Activated naive CD4-positive, alpha-beta T cell treated with anti-CD3 and anti-CD28 coated beads for 36 hours (primary cell): ENCODE results near the gene ERO1B. TPM values are rescaled to one million over a fixed set of nuclear protein-coding genes. Genes with fewer than 3 reads are reported as not detected.
"Not testable (repeated sequence)": the region's sequence is repeated elsewhere in the genome, so short reads cannot be mapped to it uniquely, and the experiment has no call there.

Experiments used
- CTCF ChIA-PET: fragments of 350-600 bp; sonication (Branson Sonifier 250); formaldehyde crosslinking; loops from one replicate; lab custom pipeline; 2021; ENCODE audit warnings: antibody characterized with exemption; lab: Charles Lee
- DNase-seq: peaks from one replicate; pipeline ENCODE4 v3.0.0-alpha.2; 2020
- H3K27ac Mint-ChIP-seq: one replicate; pipeline ENCODE4 v1.8.0; 2021; ENCODE audit warnings: mild to moderate bottlenecking, mixed read lengths
- H3K27me3 Mint-ChIP-seq: one replicate; pipeline ENCODE4 v1.8.0; 2021; ENCODE audit warnings: low read depth, mixed read lengths
- H3K36me3 Mint-ChIP-seq: one replicate; pipeline ENCODE4 v1.8.0; 2021; ENCODE audit warnings: low read depth, mixed read lengths
- H3K4me1 Mint-ChIP-seq: one replicate; pipeline ENCODE4 v1.8.0; 2021; ENCODE audit warnings: low read depth, mixed read lengths
- H3K4me3 Mint-ChIP-seq: one replicate; pipeline ENCODE4 v1.8.0; 2021; ENCODE audit warnings: mild to moderate bottlenecking, moderate library complexity, mixed read lengths
- H3K9me3 Mint-ChIP-seq: one replicate; pipeline ENCODE4 v1.8.0; 2021; ENCODE audit warnings: mixed read lengths
- intact Hi-C: fragments of 100-400 bp; cut with micrococcal nuclease; formaldehyde crosslinking; loops from one replicate; pipeline ENCODE4 v1.15.1; 2023
- total RNA-seq, 2 experiments: library from RNA; stranded (reverse); gene quantifications; one replicate each; pipeline ENCODE4 v1.2.3, GENCODE V29; 2021

ERO1B gene
- total RNA-seq, 2 experiments from 2014 or later = 1.6 to 2.5 TPM

DNA sequence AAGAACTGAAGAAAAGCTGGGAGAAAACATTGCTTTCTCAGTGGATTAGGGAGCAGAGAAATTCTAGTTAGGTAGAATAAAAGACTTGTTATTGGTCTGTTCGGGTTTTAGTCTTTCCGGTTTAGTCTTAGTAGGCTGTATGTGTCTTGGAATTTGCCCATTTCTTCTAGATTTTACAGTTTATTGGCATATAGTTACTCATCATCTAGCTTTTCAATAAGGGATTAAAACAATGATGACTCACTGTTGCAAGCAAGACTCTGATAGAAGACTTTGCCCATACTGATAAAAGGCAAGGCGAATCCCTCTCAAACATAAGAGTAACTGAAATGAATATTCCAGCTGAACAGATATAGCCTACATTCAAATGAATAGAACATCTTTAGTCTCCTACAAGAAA is 77.1 kb downstream of the ERO1B start:
- H3K9me3 Mint-ChIP-seq = peaks cover 35% of the 10 kb centered on the region

DNA sequence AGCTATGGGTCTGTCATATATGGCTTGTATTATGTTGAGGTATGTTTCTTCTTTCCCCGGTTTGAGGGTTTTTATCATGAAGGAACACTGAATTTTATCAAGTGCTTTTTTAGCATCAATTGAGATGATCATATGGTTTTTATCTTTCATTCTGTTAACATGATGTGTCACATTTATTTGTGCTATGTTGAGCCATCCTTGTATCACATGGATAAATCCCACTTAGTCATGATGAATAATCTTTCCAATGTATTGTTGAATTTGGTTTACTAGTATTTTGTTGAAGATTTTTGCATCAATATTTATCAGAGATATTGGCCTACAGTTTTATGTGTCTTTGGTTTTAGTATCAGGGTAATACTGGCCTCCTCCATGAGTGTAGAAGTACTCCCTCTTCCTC is 77.7 kb downstream of the ERO1B start:
- Mint-ChIP-seq H3K4me3 (no peak overlapping the region), H3K27me3 (no peaks in the 10 kb centered on the region), H3K9me3 (peaks cover 41% of the 10 kb centered on the region), H3K36me3 (peaks cover 43% of the 10 kb centered on the region), H3K4me1 (no peaks in the 10 kb centered on the region), H3K27ac (no peak overlapping the region)
- intact Hi-C loops = no loop called here
- DNase-seq = no peak
- CTCF ChIA-PET = no interaction called here

More for the DNA sequence above, 77.1 kb downstream of the ERO1B start:
- Mint-ChIP-seq H3K4me1 (no peaks in the 10 kb centered on the region), H3K36me3 (peaks cover 38% of the 10 kb centered on the region), H3K27me3 (no peaks in the 10 kb centered on the region), H3K27ac (no peak overlapping the region), H3K4me3 (no peak overlapping the region)
- intact Hi-C loops = no loop called here
- CTCF ChIA-PET = no interaction called here
- DNase-seq = no peak

- no peak overlapping the region for H3K27ac Mint-ChIP-seq
- peaks cover 60% of the 10 kb centered on the region for H3K9me3 Mint-ChIP-seq
- no peak overlapping the region for H3K4me3 Mint-ChIP-seq
- peaks cover 58% of the 10 kb centered on the region for H3K36me3 Mint-ChIP-seq
- H3K4me1 Mint-ChIP-seq = no peaks in the 10 kb centered on the region
- H3K27me3 Mint-ChIP-seq = no peaks in the 10 kb centered on the region
- CTCF ChIA-PET = no interaction called here
- intact Hi-C loops = no loop called here
- DNase-seq = no peak
Observed at GRCh38 chr1:236201786-236202185, 80.0 kb downstream of the ERO1B start.

DNA sequence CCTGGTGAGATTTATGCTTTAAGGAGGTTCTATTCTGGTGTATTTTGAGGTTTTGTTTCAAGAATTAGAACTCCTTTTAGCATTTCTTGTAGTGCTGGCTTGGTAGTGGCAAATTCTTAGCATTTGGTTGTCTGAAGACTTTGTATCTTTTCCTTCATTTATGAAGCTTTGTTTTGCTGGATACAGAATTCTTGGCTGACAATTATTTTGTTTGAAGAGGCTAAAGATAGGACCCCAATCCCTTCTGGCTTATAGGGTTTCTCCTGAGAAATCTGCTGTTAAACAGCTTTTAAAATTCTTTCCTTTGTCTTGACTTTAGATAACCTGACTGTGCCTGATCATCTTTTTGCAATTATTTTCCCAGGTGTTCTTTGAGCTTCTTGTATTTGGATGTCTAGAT is 80.8 kb downstream of the ERO1B start:
- no peak for DNase-seq
- intact Hi-C loops = no loop called here
- CTCF ChIA-PET = no interaction called here
- Mint-ChIP-seq H3K27ac (no peak overlapping the region), H3K27me3 (no peaks in the 10 kb centered on the region), H3K9me3 (peaks cover 65% of the 10 kb centered on the region), H3K4me3 (no peak overlapping the region), H3K4me1 (no peaks in the 10 kb centered on the region), H3K36me3 (peaks cover 60% of the 10 kb centered on the region)

DNA sequence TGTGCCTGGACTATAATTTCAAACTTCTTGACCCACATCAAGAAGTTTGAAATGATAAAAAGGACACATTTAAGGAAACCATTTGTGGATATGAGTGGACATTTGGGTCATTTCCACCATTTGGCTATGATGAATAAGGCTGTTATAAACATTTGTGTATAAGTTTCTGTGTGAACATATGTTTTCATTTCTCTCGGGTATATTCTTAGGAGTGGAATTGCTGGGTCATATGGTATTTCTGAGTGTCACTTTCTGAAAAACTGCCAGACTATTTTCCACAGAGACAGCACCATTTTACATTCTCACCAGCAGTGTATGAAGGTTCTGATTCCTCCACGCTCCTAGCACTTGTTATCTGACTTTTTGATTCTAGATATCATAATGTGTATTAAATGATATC is 88.6 kb downstream of the ERO1B start:
- Mint-ChIP-seq H3K9me3 (peaks cover 47% of the 10 kb centered on the region), H3K4me3 (no peak overlapping the region), H3K36me3 (peaks cover 63% of the 10 kb centered on the region), H3K27ac (no peak overlapping the region), H3K4me1 (no peaks in the 10 kb centered on the region), H3K27me3 (no peaks in the 10 kb centered on the region)
- intact Hi-C loops = no loop called here
- no peak for DNase-seq
- CTCF ChIA-PET = no interaction called here

DNA sequence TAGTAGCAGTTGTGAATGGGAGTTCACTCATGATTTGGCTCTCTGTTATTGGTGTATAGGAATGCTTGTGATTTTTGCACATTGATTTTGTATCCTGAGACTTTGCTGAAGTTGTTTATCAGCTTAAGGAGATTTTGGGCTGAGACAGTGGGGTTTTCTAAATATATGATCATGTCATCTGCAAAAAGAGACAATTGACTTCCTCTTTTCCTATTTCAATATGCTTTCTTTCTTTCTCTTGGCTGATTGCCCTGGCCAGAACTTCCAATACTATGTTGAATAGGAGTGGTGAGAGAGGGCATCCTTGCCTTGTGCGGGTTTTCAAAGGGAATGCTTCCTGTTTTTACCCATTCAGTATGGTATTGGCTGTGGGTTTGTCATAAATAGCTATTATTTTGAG is 93.7 kb downstream of the ERO1B start:
- peaks cover 50% of the 10 kb centered on the region for H3K36me3 Mint-ChIP-seq
- CTCF ChIA-PET, H3K4me1 Mint-ChIP-seq, H3K27ac Mint-ChIP-seq, intact Hi-C loops, H3K27me3 Mint-ChIP-seq, H3K4me3 Mint-ChIP-seq, DNase-seq: not testable (repeated sequence)
- peaks cover 22% of the 10 kb centered on the region for H3K9me3 Mint-ChIP-seq

DNA sequence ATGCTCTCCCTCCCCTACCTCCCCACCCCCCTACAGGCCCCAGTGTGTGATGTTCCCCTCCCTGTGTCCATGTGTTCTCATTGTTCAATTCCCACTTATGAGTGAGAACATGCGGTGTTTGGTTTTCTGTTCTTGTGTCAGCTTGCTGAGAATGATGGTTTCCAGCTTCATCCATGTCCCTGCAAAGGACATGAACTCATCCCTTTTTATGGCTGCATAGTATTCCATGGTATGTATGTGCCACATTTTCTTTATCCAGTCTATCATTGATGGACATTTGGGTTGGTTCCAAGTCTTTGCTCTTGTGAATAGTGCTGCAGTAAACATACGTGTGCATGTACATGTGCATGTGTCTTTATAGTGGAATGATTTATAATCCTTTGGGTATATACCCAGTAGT is 95.3 kb downstream of the ERO1B start:
- CTCF ChIA-PET, H3K27me3 Mint-ChIP-seq, H3K4me3 Mint-ChIP-seq, DNase-seq, H3K4me1 Mint-ChIP-seq, H3K27ac Mint-ChIP-seq, intact Hi-C loops: not testable (repeated sequence)
- Mint-ChIP-seq H3K36me3 (peaks cover 44% of the 10 kb centered on the region), H3K9me3 (peaks cover 22% of the 10 kb centered on the region)

DNA sequence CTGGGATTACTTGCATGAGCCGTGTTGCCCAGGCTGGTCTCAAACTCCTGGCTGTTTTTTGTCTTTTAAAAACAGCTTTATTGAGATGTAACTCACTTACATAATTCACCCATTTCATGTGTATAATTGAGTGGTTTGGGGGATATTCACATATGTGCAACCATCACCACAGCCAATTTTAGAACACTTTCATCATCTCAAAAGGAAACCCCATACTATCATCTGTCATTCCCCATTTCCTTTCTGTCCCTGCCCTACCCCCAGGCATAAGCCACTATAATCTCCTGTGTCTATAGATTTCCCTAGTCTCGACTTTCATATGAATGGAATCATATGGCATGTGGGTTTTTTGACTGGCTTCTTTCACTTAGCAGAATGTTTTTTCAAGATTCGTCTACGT is 96.1 kb downstream of the ERO1B start:
- H3K4me1 Mint-ChIP-seq = no peaks in the 10 kb centered on the region
- no peak overlapping the region for H3K4me3 Mint-ChIP-seq
- no peak for DNase-seq
- H3K9me3 Mint-ChIP-seq = peaks cover 19% of the 10 kb centered on the region
- H3K27me3 Mint-ChIP-seq = no peaks in the 10 kb centered on the region
- peaks cover 40% of the 10 kb centered on the region for H3K36me3 Mint-ChIP-seq
- CTCF ChIA-PET = interaction anchor here (0.6 kb wide), 1 partner anchor 156 kb away, joined by 3 read pairs; no protein-coding TSS in a partner anchor
- no peak overlapping the region for H3K27ac Mint-ChIP-seq
- intact Hi-C loops = no loop called here

GRCh38 chr1:236181059-236181458 is 100.7 kb downstream of the ERO1B start:
- H3K9me3 Mint-ChIP-seq = no peaks in the 10 kb centered on the region
- CTCF ChIA-PET = no interaction called here
- H3K36me3 Mint-ChIP-seq = no peaks in the 10 kb centered on the region
- no peaks in the 10 kb centered on the region for H3K27me3 Mint-ChIP-seq
- intact Hi-C loops = no loop called here
- no peak overlapping the region for H3K27ac Mint-ChIP-seq
- H3K4me1 Mint-ChIP-seq = no peaks in the 10 kb centered on the region
- H3K4me3 Mint-ChIP-seq = no peak overlapping the region
- no peak for DNase-seq

DNA sequence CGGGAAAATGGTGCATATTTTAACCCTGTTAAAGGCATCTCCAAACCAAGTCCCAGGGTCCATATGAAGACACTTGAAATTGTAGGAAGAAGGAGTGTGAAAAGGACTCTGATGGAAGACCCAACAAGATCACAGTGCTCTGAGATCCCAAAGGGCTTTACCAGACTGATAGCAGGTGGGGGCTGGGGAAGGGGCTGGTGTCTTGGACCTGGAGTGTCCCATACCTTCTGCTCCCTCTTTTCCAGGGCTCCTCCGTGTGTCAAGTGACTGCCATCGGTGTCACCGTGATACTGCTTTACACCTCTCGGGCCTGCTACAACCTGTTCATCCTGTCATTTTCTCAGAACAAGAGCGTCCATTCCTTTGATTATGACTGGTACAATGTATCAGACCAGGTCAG is 102.1 kb downstream of the ERO1B start:
- H3K36me3 Mint-ChIP-seq = no peaks in the 10 kb centered on the region
- CTCF ChIA-PET = no interaction called here
- H3K9me3 Mint-ChIP-seq = no peaks in the 10 kb centered on the region
- no peaks in the 10 kb centered on the region for H3K27me3 Mint-ChIP-seq
- no peaks in the 10 kb centered on the region for H3K4me1 Mint-ChIP-seq
- no peak overlapping the region for H3K27ac Mint-ChIP-seq
- intact Hi-C loops = no loop called here
- H3K4me3 Mint-ChIP-seq = no peak overlapping the region
- no peak for DNase-seq

DNA sequence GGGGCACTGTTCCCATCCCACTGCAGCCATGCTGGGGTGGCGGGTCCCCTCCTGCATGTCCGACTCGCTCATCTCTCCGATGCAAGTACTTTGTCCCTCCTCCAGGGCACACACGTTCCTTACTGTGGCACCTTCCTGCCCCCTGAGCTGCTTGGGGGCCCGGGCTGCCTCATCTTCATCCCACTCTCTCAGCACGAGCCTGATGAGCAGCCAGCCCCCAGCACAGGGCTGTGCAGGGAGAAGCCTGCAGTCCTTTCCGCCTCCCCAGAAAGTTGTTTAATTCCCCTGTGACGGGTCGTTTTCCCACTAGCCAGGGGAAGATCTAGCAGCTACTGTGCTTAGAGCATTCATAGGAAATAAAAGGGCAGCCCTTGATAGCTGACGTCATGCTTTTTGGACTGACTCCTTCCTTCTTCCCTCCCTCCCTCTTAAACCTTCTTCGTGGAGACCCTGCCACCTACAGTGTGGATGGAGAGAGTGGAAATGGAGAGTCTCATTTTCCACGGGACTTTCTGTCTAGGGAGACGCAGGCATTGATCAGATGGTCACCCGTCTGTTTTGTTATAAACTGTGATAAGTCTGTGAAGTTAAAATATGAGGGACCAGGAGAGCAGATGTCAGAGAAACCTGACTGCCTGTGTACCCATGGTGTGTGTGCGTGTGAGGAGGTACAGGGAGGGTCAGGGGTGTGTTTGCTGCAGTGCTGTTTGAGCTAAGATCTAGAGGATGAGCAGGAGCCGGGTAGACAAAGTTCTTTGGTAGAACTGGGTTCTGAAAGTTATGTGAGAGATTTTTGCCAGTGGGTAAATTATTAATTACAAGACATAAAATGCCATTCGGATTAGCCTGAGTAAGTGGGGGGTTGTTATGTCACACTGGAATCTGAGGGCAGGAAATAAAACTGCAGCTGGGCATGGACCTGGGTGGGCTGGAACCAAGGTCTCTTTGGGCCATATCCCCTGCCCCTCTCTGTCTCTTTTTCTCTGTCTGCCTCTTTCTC is 105.1 kb downstream of the ERO1B start:
- no peak overlapping the region for H3K27ac Mint-ChIP-seq
- H3K4me3 Mint-ChIP-seq = no peak overlapping the region
- no peak for DNase-seq
- intact Hi-C loops = no loop called here
- no peaks in the 10 kb centered on the region for H3K36me3 Mint-ChIP-seq
- no peaks in the 10 kb centered on the region for H3K27me3 Mint-ChIP-seq
- H3K4me1 Mint-ChIP-seq = no peaks in the 10 kb centered on the region
- H3K9me3 Mint-ChIP-seq = no peaks in the 10 kb centered on the region
- CTCF ChIA-PET = no interaction called here

GRCh38 chr1:236175642-236176336 is 106.0 kb downstream of the ERO1B start:
- intact Hi-C loops = no loop called here
- no peaks in the 10 kb centered on the region for H3K36me3 Mint-ChIP-seq
- no peaks in the 10 kb centered on the region for H3K27me3 Mint-ChIP-seq
- H3K27ac Mint-ChIP-seq = no peak overlapping the region
- DNase-seq = no peak
- CTCF ChIA-PET = no interaction called here
- H3K4me1 Mint-ChIP-seq = no peaks in the 10 kb centered on the region
- H3K4me3 Mint-ChIP-seq = no peak overlapping the region
- no peaks in the 10 kb centered on the region for H3K9me3 Mint-ChIP-seq
